CD4-positive, alpha-beta T cell treated with Interleukin-10 for 1 hour (primary cell): Measurements from ENCODE around the gene G6PC2.
"Not testable (repeated sequence)": the region's sequence is repeated elsewhere in the genome, so short reads cannot be mapped to it uniquely, and the experiment has no call there.

ENCODE experiments used
- DNase-seq: peaks from one replicate; pipeline ENCODE4 v3.0.0-alpha.2; 2020

Gene G6PC2

GRCh38 chr2:168907940-168908662, 7.0 kb downstream of the G6PC2 start:
- no peak for DNase-seq

GRCh38 chr2:168910330-168910729, 9.2 kb downstream of the G6PC2 start:
- no peak for DNase-seq

GRCh38 chr2:168912466-168912865, 11.4 kb downstream of the G6PC2 start:
- DNase-seq: no peak

- DNase-seq: no peak
These were observed 11.8 kb downstream of the G6PC2 start for GRCh38 chr2:168912901-168913369.

- DNase-seq: no peak
These were observed 12.4 kb downstream of the G6PC2 start for GRCh38 chr2:168913495-168913894.

GRCh38 chr2:168915441-168916330, 14.6 kb downstream of the G6PC2 start:
- DNase-seq: no peak

- DNase-seq: no peak
These were observed 15.2 kb downstream of the G6PC2 start for GRCh38 chr2:168916331-168916675.

GRCh38 chr2:168920504-168921157, 19.5 kb downstream of the G6PC2 start:
- DNase-seq: peak; percentile 52

- no peak for DNase-seq
These were observed 25.7 kb downstream of the G6PC2 start for GRCh38 chr2:168926621-168927386.

GRCh38 chr2:168928113-168928831, 27.2 kb downstream of the G6PC2 start:
- DNase-seq: no peak

GRCh38 chr2:168929031-168929430, 27.9 kb downstream of the G6PC2 start:
- no peak for DNase-seq

- no peak for DNase-seq
These were observed 29.2 kb downstream of the G6PC2 start for GRCh38 chr2:168930242-168930641.

- DNase-seq: not testable (repeated sequence)
These were observed 31.1 kb downstream of the G6PC2 start for GRCh38 chr2:168932174-168932573.

- no peak for DNase-seq
These were observed 33.7 kb downstream of the G6PC2 start for GRCh38 chr2:168934826-168935225.

GRCh38 chr2:168935810-168936581, 34.9 kb downstream of the G6PC2 start:
- no peak for DNase-seq

GRCh38 chr2:168939061-168939460, 38.0 kb downstream of the G6PC2 start:
- DNase-seq: no peak

GRCh38 chr2:168939918-168940317, 38.8 kb downstream of the G6PC2 start:
- no peak for DNase-seq

- no peak for DNase-seq
These were observed 40.2 kb downstream of the G6PC2 start for GRCh38 chr2:168941297-168941696.

- DNase-seq: no peak
These were observed 43.0 kb downstream of the G6PC2 start for GRCh38 chr2:168944065-168944464.

- no peak for DNase-seq
These were observed 44.4 kb downstream of the G6PC2 start for GRCh38 chr2:168945508-168945907.

GRCh38 chr2:168948621-168949212, 47.6 kb downstream of the G6PC2 start:
- peak; percentile 17 for DNase-seq
